Loucy (cell line): ENCODE data around the gene LACC1.

ENCODE experiments used
- H2AFZ ChIP-seq: fragments of 200-600 bp; sonication (generic); 2 replicates; pipeline ENCODE4 v1.6.0; 2016; ENCODE audit warnings: antibody characterized with exemption, mild to moderate bottlenecking, low read length, moderate library complexity
- H3F3A ChIP-seq: fragments of 200-600 bp; 2 replicates; pipeline ENCODE4 v1.6.0; 2016; ENCODE audit warnings: antibody characterized with exemption, low read depth, mild to moderate bottlenecking
- H3K27me3 ChIP-seq: fragments of 200-600 bp; sonication (generic); 2 replicates; pipeline ENCODE4 v1.6.1; 2014; ENCODE audit warnings: low read length, mild to moderate bottlenecking; ENCODE audit not compliant: insufficient read depth, poor library complexity, severe bottlenecking
- H3K36me3 ChIP-seq: fragments of 200-600 bp; sonication (generic); 2 replicates; pipeline ENCODE4 v1.6.1; 2016; ENCODE audit warnings: low read length; ENCODE audit not compliant: insufficient read depth
- H3K4me1 ChIP-seq: fragments of 200-600 bp; sonication (generic); 2 replicates; pipeline ENCODE4 v1.5.1; 2014; ENCODE audit warnings: low read length, mild to moderate bottlenecking; ENCODE audit not compliant: insufficient read depth, poor library complexity, severe bottlenecking
- H3K4me2 ChIP-seq: fragments of 200-600 bp; sonication (generic); 2 replicates; pipeline ENCODE4 v1.6.0; 2014; ENCODE audit warnings: antibody characterized with exemption, low read length, low read depth, mild to moderate bottlenecking; ENCODE audit not compliant: poor library complexity, severe bottlenecking
- H3K4me3 ChIP-seq: fragments of 200-600 bp; sonication (generic); 2 replicates; pipeline ENCODE4 v1.5.1; 2014; ENCODE audit warnings: low read length, mild to moderate bottlenecking, mixed read lengths; ENCODE audit not compliant: poor library complexity, severe bottlenecking
- H3K79me2 ChIP-seq: fragments of 200-600 bp; sonication (generic); 2 replicates; pipeline ENCODE4 v1.6.1; 2014; ENCODE audit warnings: low read length; ENCODE audit not compliant: insufficient read depth
- H3K9ac ChIP-seq: fragments of 200-600 bp; sonication (generic); 2 replicates; pipeline ENCODE4 v1.6.0; 2014; ENCODE audit warnings: mild to moderate bottlenecking, low read depth, low read length, moderate library complexity; ENCODE audit not compliant: poor library complexity, severe bottlenecking
- H3K9me2 ChIP-seq: fragments of 200-600 bp; sonication (generic); replicated peaks from 2 replicates; pipeline ENCODE4 v1.6.1; 2016; ENCODE audit warnings: low read depth, low read length, mixed read lengths
- H3K9me3 ChIP-seq: fragments of 200-600 bp; sonication (generic); 2 replicates; pipeline ENCODE4 v1.6.1; 2014; ENCODE audit warnings: mild to moderate bottlenecking, antibody characterized with exemption, low read length, low read depth; ENCODE audit not compliant: insufficient read depth
- H4K20me1 ChIP-seq: fragments of 200-600 bp; sonication (generic); 2 replicates; pipeline ENCODE4 v1.6.0; 2014; ENCODE audit warnings: antibody characterized with exemption, low read length, mild to moderate bottlenecking; ENCODE audit not compliant: insufficient read depth, poor library complexity, severe bottlenecking
- EZH2phosphoT487 ChIP-seq: fragments of 200-600 bp; IDR thresholded peaks from 2 replicates; pipeline ENCODE4 v1.6.1; 2018; ENCODE audit warnings: antibody characterized with exemption, mild to moderate bottlenecking, moderate library complexity, borderline replicate concordance
- TF ChIP-seq, protein P1 (sequence below): fragments of 200-600 bp; sonication (generic); conservative IDR thresholded peaks from 2 replicates; pipeline ENCODE4 v1.5.1; 2014; ENCODE audit warnings: mild to moderate bottlenecking, antibody characterized with exemption, low read length

The LACC1 gene

DNA sequence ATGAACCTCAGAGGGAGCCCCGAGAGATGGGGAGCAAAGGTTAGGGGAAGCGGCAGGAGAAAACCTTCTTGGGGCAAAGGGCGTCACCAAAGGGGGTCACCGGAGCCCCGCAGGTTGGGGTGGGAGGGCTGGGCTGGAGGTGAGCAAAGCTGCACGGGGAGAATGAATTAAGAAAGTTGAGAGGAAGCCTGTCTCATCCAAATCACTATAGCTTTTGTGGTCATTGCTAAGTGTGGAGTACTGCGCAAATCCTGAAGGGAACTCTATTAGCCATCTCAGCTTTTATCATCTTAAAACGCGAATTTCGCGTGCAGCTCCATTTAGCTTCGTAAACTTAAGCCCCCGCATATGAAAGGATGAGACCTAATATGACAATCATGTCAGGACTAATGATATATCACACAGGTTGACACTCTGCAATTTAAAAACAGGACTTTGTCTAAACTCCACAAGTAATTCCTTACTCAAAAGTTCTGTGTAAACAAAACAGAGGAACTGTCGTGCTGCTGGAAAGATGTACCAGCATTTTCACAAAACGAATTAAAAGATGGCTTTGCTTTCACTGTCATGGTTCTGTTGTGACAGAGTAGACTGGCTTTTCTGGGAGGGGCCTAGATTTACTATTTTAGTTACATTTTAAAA lies 631 bp downstream of the LACC1 start:
- Histone ChIP-seq H3K9me3 (no peaks in the 10 kb centered on the region), H3K9ac (no peak overlapping the region), H3K9me2 (no peaks in the 10 kb centered on the region), H3K4me2 (peak overlapping the region; percentile 72), H3K4me1 (peaks cover 18% of the 10 kb centered on the region), H3K36me3 (no peaks in the 10 kb centered on the region), H3K27me3 (no peaks in the 10 kb centered on the region), H3K4me3 (peak overlapping the region; percentile 89), H3K79me2 (no peaks in the 10 kb centered on the region), H2AFZ (peak overlapping the region; percentile 92), H4K20me1 (no peaks in the 10 kb centered on the region), H3F3A (no peaks in the 10 kb centered on the region; the same call in none of the 2 replicates)
- no peak for TF ChIP-seq EZH2phosphoT487
- TF ChIP-seq, protein P1, sequence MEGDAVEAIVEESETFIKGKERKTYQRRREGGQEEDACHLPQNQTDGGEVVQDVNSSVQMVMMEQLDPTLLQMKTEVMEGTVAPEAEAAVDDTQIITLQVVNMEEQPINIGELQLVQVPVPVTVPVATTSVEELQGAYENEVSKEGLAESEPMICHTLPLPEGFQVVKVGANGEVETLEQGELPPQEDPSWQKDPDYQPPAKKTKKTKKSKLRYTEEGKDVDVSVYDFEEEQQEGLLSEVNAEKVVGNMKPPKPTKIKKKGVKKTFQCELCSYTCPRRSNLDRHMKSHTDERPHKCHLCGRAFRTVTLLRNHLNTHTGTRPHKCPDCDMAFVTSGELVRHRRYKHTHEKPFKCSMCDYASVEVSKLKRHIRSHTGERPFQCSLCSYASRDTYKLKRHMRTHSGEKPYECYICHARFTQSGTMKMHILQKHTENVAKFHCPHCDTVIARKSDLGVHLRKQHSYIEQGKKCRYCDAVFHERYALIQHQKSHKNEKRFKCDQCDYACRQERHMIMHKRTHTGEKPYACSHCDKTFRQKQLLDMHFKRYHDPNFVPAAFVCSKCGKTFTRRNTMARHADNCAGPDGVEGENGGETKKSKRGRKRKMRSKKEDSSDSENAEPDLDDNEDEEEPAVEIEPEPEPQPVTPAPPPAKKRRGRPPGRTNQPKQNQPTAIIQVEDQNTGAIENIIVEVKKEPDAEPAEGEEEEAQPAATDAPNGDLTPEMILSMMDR: no peak

DNA sequence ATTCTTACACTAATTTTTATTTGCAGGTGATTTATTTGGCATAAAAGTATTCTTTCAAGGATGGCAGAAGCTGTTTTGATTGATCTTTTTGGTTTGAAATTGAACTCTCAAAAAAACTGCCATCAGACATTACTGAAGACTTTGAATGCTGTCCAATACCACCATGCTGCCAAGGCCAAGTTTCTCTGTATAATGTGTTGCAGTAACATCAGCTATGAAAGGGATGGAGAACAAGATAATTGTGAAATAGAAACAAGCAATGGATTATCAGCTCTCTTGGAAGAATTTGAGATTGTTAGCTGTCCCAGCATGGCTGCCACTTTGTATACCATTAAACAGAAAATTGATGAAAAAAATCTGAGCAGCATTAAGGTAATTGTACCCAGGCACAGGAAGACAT lies 1.2 kb downstream of the LACC1 start:
- H3K36me3 ChIP-seq: no peaks in the 10 kb centered on the region
- H3K4me3 ChIP-seq: no peak overlapping the region
- H3K9me3 ChIP-seq: no peaks in the 10 kb centered on the region
- no peaks in the 10 kb centered on the region for H3K9me2 ChIP-seq
- H3K79me2 ChIP-seq: no peaks in the 10 kb centered on the region
- TF ChIP-seq EZH2phosphoT487: no peak
- TF ChIP-seq, protein P1: no peak
- no peak overlapping the region for H2AFZ ChIP-seq
- H3K9ac ChIP-seq: no peak overlapping the region
- peaks cover 18% of the 10 kb centered on the region for H3K4me1 ChIP-seq
- H4K20me1 ChIP-seq: no peaks in the 10 kb centered on the region
- no peaks in the 10 kb centered on the region; the same call in none of the 2 replicates for H3F3A ChIP-seq
- no peaks in the 10 kb centered on the region for H3K27me3 ChIP-seq
- H3K4me2 ChIP-seq: no peak overlapping the region

DNA sequence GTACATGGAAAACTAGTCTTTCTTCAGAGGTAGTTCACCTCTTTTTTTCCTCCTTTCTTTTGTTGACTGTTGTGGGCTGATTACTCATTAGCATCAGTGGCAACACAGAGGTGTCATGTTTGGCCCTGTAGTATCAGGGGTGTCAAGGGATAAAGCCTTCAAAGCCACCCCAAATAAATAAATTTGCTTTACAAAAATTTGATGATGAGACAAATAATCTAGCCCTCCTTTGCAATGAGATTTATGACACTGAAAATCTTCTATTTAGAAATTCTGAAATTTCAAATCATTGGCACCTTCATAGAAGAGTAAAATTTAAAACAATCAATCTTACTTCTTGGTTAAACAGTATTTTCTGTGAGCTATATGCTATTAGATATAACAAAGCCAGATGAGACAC lies 1.9 kb downstream of the LACC1 start:
- no peaks in the 10 kb centered on the region; the same call in none of the 2 replicates for H3F3A ChIP-seq
- H3K36me3 ChIP-seq: no peaks in the 10 kb centered on the region
- H3K9ac ChIP-seq: no peak overlapping the region
- H3K9me3 ChIP-seq: no peaks in the 10 kb centered on the region
- H2AFZ ChIP-seq: no peak overlapping the region
- peaks cover 18% of the 10 kb centered on the region for H3K4me1 ChIP-seq
- no peaks in the 10 kb centered on the region for H4K20me1 ChIP-seq
- H3K4me3 ChIP-seq: no peak overlapping the region
- no peaks in the 10 kb centered on the region for H3K9me2 ChIP-seq
- TF ChIP-seq, protein P1: no peak
- H3K27me3 ChIP-seq: no peaks in the 10 kb centered on the region
- no peaks in the 10 kb centered on the region for H3K79me2 ChIP-seq
- H3K4me2 ChIP-seq: no peak overlapping the region
